GM19193 (cell line): ENCODE measurements around the gene TCF23.

ENCODE experiments used
- POLR2A ChIP-seq: IDR thresholded peaks from 4 replicates; pipeline ENCODE4 v1.6.1; 2011; ENCODE audit not compliant: insufficient read depth, insufficient read length; ENCODE audit errors: extremely low read depth

TCF23 gene

GRCh38 chr2:27170581-27171337 lies 22.0 kb downstream of the TCF23 start:
- no peak for TF ChIP-seq POLR2A

DNA sequence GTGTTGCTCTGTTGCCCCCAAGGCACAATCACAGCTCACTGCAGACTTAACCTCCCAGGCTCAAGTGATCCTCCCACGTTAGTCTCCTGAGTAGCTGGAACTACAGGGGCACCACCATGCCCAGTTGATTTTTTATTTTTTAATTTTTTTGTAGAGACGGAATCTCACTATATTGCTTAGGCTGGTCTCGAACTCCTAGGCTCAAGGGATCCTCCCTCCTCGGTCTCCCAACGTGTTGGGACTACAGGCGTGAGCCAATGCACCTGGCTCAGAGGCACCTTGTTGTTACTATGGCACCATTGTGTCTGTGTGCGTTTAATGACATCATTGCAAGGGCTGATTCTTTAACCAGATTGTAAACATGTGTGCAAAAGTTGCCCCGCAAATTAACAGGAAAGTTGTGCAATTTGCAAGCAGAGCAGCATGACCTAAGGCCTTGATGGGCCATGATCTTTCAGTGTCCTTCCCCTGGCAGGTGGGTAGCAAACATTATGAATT lies 22.6 kb downstream of the TCF23 start:
- TF ChIP-seq POLR2A: no peak

GRCh38 chr2:27174638-27175037 lies 25.8 kb downstream of the TCF23 start:
- TF ChIP-seq POLR2A: no peak

DNA sequence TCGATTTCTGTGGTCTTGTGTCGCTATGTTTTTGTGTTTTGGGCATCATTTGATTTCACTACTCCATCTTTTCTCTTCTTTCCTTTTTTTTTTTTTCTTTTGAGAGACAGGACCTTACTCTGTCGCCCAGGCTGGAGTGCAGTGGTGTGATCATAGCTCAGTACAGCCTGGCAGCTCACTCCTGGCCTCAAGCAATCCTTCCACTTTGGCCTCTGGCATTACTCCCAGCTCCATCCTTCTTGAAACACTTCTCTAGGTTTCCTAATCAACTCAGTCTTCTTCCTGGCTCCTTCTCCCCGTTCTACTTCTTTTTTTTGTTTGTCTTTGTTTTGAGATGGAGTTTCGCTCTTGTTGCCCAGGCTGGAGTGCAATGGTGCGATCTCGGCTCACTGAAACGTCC lies 26.5 kb downstream of the TCF23 start:
- no peak for TF ChIP-seq POLR2A

DNA sequence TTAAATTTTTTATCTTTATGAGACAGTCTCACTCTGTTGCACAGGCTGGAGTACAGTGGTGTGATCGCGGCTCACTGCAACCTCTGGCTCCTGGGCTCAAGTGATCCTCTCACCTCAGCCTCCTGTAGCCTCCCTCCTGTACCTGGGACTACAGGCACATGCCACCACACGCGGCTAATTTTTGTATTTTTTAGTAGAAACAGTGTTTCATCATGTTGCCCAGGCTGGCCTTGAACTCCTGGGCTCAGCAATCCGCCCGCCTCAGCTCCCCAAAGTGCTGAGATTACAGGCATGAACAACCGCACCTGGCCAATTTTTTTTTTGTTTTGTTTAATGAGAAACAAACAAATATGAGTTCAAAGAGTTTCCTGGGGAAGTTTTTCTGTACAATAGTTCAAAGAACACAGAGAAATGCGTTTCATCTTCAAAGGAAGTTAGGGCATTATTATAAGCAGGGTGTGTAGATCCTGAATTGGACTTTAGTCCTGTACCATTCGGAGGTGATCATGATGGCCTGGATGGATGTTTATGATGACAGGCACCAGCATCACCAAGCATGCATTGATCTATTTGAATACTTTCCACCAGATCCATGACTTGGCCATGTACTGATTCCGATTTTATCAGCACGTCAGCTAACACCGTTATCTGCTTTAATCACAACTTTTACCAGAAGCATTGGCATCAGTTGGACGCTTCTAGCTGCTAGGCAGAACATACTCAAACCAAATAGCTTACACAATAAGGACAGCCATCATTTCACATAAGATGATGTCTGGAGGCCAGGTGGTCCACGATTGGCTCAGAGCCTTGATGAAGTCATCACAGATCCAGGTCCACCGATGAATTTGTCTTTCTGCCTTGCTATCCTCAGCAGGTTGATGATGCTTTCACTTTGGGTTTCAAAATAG lies 28.9 kb downstream of the TCF23 start:
- no peak for TF ChIP-seq POLR2A

GRCh38 chr2:27178469-27178868 lies 29.7 kb downstream of the TCF23 start:
- no peak for TF ChIP-seq POLR2A

GRCh38 chr2:27179344-27180000 lies 30.7 kb downstream of the TCF23 start:
- no peak for TF ChIP-seq POLR2A

- TF ChIP-seq POLR2A: no peak
Measured at GRCh38 chr2:27182346-27182745, 33.5 kb downstream of the TCF23 start.

DNA sequence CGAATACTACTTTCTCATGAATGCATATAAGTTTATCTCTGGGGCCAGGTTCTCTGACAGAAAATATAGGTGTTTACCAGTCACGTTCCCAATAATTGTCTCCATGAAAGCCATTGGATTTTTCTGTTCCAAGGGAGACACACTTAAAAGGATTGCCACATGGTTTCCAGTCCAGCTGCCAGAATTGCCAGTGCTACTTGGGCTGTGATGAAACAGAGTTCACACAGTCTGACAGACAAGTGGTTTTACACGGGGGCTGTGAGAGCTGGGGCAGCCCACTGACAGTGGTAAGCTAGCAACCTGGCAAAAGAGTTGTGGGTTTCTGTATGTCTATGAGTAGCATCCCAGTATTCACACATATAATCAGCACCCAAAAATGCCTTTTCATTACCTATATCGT lies 35.3 kb downstream of the TCF23 start:
- TF ChIP-seq POLR2A: no peak

DNA sequence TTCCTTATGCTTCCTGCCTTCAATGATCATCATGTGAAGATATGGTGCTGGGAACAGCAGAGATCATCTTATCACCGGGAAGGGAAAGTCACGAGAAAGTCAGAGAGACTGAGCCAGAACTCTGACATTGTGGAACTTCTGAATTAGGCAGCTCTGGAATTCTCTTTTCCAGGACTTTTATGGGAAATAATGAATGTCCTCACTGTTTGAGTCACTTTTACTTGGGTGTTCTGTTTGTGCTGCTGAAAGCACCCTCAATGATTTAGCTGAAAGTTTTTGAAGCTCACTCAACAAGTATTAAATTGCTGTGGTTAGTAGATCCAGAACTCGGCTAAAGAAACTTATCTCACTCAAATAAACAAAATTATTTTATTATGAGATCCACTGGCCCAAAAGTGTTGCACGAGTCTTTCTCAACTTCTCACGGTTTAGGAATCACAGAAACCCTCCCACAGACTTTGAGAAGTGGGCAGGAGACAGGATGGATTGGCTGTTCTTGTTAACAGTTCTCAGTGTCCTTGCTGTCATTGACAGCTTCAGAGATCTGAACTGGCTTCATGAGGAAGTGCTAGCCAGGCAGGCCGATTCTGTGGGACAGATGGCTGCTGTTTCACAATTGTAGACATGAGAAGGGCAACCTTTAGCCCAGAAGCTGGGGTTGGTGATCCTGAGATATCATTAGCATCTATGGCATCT lies 36.7 kb downstream of the TCF23 start:
- no peak for TF ChIP-seq POLR2A

- TF ChIP-seq POLR2A: no peak
Measured at GRCh38 chr2:27186613-27187345, 38.0 kb downstream of the TCF23 start.

DNA sequence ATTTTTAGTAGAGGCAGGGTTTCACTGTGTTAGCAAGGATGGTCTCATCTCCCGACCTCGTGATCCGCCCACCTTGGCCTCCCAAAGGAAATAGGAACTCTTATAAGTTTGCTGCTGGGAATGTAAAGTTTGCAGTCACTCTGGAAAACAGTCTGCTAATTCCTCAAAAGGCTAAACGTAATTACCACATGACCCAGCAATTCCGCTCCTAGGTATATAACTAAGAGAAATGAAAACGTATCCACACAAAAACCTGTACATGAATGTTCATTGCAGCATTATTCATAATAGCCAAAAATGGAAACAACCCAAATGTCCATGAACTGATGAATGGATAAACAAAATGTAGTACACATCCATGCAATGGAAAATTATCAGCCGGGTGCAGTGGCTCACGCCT lies 41.2 kb downstream of the TCF23 start:
- no peak for TF ChIP-seq POLR2A

DNA sequence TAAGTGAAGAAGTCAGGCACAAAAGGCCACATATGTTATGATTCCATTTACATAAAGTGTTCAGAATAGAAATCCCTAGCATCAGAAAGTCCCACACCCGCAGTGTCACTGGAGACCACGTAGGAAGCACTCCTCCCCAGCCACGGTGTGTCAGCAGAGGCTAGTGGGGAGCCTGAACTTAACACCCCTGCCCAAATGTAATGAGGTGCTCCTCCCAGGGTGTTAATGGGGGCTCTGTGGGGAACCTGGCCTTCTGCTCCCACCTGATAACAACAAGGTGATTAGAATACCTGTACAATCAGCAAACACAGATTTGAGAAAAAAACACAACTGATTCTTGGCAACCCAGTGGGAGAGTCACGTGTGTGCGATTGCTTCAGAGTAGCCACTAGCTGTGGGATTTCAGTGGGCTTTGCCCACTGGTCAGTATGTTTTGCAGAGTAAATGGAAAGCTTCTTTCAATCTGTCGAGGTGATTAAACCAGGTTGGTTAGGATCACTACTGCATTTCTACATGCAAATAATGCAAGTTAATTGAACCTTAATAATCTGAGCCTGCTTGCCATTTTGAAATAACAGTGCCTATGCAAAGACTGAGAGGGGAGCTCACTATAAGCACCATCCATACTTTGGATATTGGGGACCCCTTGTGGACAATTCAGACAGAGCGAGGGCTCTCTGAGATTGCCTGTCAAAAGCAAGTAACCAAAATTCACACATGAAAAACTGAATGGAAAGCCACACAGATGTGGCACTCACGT lies 42.4 kb downstream of the TCF23 start:
- TF ChIP-seq POLR2A: no peak
